HepG2 (cell line): Measurements from ENCODE around the gene CIDEA.

Experiments
- CREM ChIP-seq, 2 experiments: sonication (generic) in 1 of 2; formaldehyde crosslinking in 1 of 2; IDR thresholded peaks; 2 replicates each; pipeline versions ENCODE4 v1.4.0 to v1.6.1; 2016 to 2020; ENCODE audit warnings: antibody characterized with exemption in 1 of 2, mild to moderate bottlenecking in 1 of 2, missing genetic modification reagents in 1 of 2
- CTCF ChIP-seq: sonication (generic); formaldehyde crosslinking; IDR thresholded peaks from 2 replicates; pipeline ENCODE4 v1.5.0; 2020; ENCODE audit warnings: mild to moderate bottlenecking, missing genetic modification reagents, moderate library complexity
- EZH2 ChIP-seq: conservative IDR thresholded peaks from 2 replicates; pipeline ENCODE4 v1.6.1; 2012; ENCODE audit warnings: mild to moderate bottlenecking, low read depth, low read length, moderate library complexity
- POLR2A ChIP-seq, 2 experiments: IDR thresholded peaks; 2 replicates each; pipeline ENCODE4 v1.6.1; 2011; ENCODE audit warnings: low read depth in 2 of 2, low read length in 2 of 2, mild to moderate bottlenecking in 1 of 2, moderate library complexity in 1 of 2; ENCODE audit not compliant: insufficient read depth in 1 of 2
- RBM22 ChIP-seq: fragments of 200-400 bp; formaldehyde crosslinking; optimal IDR thresholded peaks from 2 replicates; pipeline ENCODE3; 2017; ENCODE audit warnings: mild to moderate bottlenecking, low read length, moderate library complexity
- TCF7 ChIP-seq: sonication (generic); IDR thresholded peaks from 2 replicates; pipeline ENCODE4 v1.6.1; 2016; ENCODE audit warnings: antibody characterized with exemption, low read depth
- ZNF432 ChIP-seq: sonication (generic); formaldehyde crosslinking; IDR thresholded peaks from 2 replicates; pipeline ENCODE4 v1.5.0; 2020; ENCODE audit warnings: missing genetic modification reagents, mild to moderate bottlenecking, borderline replicate concordance

GRCh38 chr18:12318334-12318697, 64.2 kb downstream of the CIDEA start:
- no peak for TF ChIP-seq CTCF (CRISPR knock-in tag)
- TF ChIP-seq CREM (IDR thresholded peaks at IDR 0.05) = no peak
- no peak for TF ChIP-seq CREM (CRISPR knock-in tag; IDR thresholded peaks at IDR 0.05)
- TF ChIP-seq ZNF432 (CRISPR knock-in tag) = no peak
- TF ChIP-seq TCF7 = no peak
- TF ChIP-seq POLR2A (IDR thresholded peaks at IDR 0.05; ENCODE audit: insufficient read depth in 1 of 2, low read depth in 2 of 2, low read length in 2 of 2) = no peak
- TF ChIP-seq RBM22 = no peak
- no peak for TF ChIP-seq EZH2
